ENCODE results near the gene TRABD2B.

Gene TRABD2B

GRCh38 chr1:47758341-47759250 lies 238.6 kb downstream of the TRABD2B start:
- no peak overlapping the region for H2BK120ac ChIP-seq (ENCODE audit: low read depth, low read length)
- H4K8ac ChIP-seq (ENCODE audit: low read depth, low read length) = no peak overlapping the region
- H3K23ac ChIP-seq (ENCODE audit: low read depth, low read length, poor library complexity) = no peak overlapping the region
- no peak overlapping the region for H3K14ac ChIP-seq (ENCODE audit: low read length)
- H3K79me1 ChIP-seq (ENCODE audit: low read depth, low read length) = no peaks in the 10 kb centered on the region
- H2BK5ac ChIP-seq (ENCODE audit: low read length) = no peak overlapping the region
- no peak overlapping the region for H2AK5ac ChIP-seq (ENCODE audit: low read depth, low read length)
- H3K4me1 ChIP-seq (ENCODE audit: control insufficient read depth in 2 of 2, insufficient read depth in 1 of 2, low read depth in 1 of 2, low read length in 2 of 2) = peaks cover 0 to 3% of the 10 kb centered on the region in 2 donors
- WGBS, 2 donors (ENCODE audit: extremely low coverage in 2 of 2, insufficient read length in 2 of 2, insufficient replicate concordance in 1 of 2) = no CpG with 5 or more reads among the region's 20 CpGs
- no peak overlapping the region for H2AFZ ChIP-seq (ENCODE audit: low read length)
- no peak for DNase-seq (ENCODE audit: low spot score)
- H3K9me3 ChIP-seq (replicated peaks in 1 of 2; ENCODE audit: control insufficient read depth in 2 of 2, insufficient read depth in 1 of 2, low read depth in 1 of 2, low read length in 2 of 2) = no peaks in the 10 kb centered on the region
- H3K4me2 ChIP-seq (ENCODE audit: insufficient read depth, low read length, poor library complexity, severe bottlenecking) = no peak overlapping the region
- H3K27ac ChIP-seq (replicated peaks; ENCODE audit: low read length) = no peak overlapping the region
- H3K27me3 ChIP-seq (ENCODE audit: control insufficient read depth in 3 of 3, insufficient read depth in 3 of 3, low read depth in 1 of 3, low read length in 3 of 3) = no peaks in the 10 kb centered on the region
- H3K9ac ChIP-seq (ENCODE audit: low read depth, low read length, poor library complexity) = no peak overlapping the region
- H2BK12ac ChIP-seq (ENCODE audit: low read length) = no peak overlapping the region
- no peak overlapping the region for H3K18ac ChIP-seq (ENCODE audit: low read length)
- no peak overlapping the region for H4K91ac ChIP-seq (ENCODE audit: low read depth, low read length, poor library complexity)
- no peaks in the 10 kb centered on the region for H3K36me3 ChIP-seq (replicated peaks in 1 of 2; ENCODE audit: control insufficient read depth in 2 of 2, insufficient read depth in 2 of 2, low read length in 2 of 2)
- H3K4ac ChIP-seq (ENCODE audit: low read length) = no peak overlapping the region
- H2BK15ac ChIP-seq (ENCODE audit: low read length) = no peak overlapping the region
- H3K4me3 ChIP-seq (ENCODE audit: low read length in 2 of 2) = peak overlapping the region in 1 of 2 donors; percentile 11

GRCh38 chr1:47757226-47757975 lies 239.8 kb downstream of the TRABD2B start:
- Histone ChIP-seq H2BK12ac (ENCODE audit: low read length) (no peak overlapping the region), H2BK5ac (ENCODE audit: low read length) (no peak overlapping the region), H2BK120ac (ENCODE audit: low read depth, low read length) (no peak overlapping the region), H3K4me2 (ENCODE audit: insufficient read depth, low read length, poor library complexity, severe bottlenecking) (no peak overlapping the region), H3K14ac (ENCODE audit: low read length) (no peak overlapping the region), H2AK5ac (ENCODE audit: low read depth, low read length) (no peak overlapping the region), H3K4ac (ENCODE audit: low read length) (no peak overlapping the region), H3K18ac (ENCODE audit: low read length) (no peak overlapping the region), H4K91ac (ENCODE audit: low read depth, low read length, poor library complexity) (no peak overlapping the region), H2BK15ac (ENCODE audit: low read length) (no peak overlapping the region), H3K36me3 (replicated peaks in 1 of 2; ENCODE audit: control insufficient read depth in 2 of 2, insufficient read depth in 2 of 2, low read length in 2 of 2) (no peaks in the 10 kb centered on the region), H3K27me3 (ENCODE audit: control insufficient read depth in 3 of 3, insufficient read depth in 3 of 3, low read depth in 1 of 3, low read length in 3 of 3) (no peaks in the 10 kb centered on the region), H3K23ac (ENCODE audit: low read depth, low read length, poor library complexity) (no peak overlapping the region), H2AFZ (ENCODE audit: low read length) (no peak overlapping the region), H3K27ac (replicated peaks; ENCODE audit: low read length) (no peak overlapping the region), H3K79me1 (ENCODE audit: low read depth, low read length) (no peaks in the 10 kb centered on the region), H3K9ac (ENCODE audit: low read depth, low read length, poor library complexity) (no peak overlapping the region), H3K4me3 (ENCODE audit: low read length in 2 of 2) (no peak overlapping the region), H3K9me3 (replicated peaks in 1 of 2; ENCODE audit: control insufficient read depth in 2 of 2, insufficient read depth in 1 of 2, low read depth in 1 of 2, low read length in 2 of 2) (no peaks in the 10 kb centered on the region), H4K8ac (ENCODE audit: low read depth, low read length) (no peak overlapping the region), H3K4me1 (ENCODE audit: control insufficient read depth in 2 of 2, insufficient read depth in 1 of 2, low read depth in 1 of 2, low read length in 2 of 2) (peaks cover 0 to 3% of the 10 kb centered on the region in 2 donors)
- no CpG with 5 or more reads among the region's 7 CpGs for WGBS, 2 donors (ENCODE audit: extremely low coverage in 2 of 2, insufficient read length in 2 of 2, insufficient replicate concordance in 1 of 2)
- no peak for DNase-seq (ENCODE audit: low spot score)

DNA sequence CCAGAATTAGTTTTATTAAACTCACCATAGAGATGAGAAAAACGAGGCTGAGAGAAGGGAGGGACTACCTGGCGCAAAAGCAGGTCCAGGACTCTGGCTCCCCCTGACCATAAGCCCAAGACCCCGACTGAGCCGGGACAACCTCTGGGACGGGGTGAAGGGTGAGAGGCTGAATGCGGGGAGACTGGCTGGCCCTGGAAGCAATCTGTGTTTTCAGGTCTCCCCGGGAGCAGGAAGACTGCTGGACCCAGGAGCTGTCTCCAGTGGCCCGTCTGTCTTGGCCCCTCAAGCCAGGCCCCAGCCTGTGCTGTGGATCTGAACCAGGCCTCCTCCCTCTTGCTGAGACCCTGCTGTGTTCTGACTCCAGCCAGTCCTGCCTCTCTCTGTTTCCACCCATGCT lies 240.8 kb downstream of the TRABD2B start:
- H3K4me3 ChIP-seq (ENCODE audit: low read length in 2 of 2) = no peak overlapping the region

DNA sequence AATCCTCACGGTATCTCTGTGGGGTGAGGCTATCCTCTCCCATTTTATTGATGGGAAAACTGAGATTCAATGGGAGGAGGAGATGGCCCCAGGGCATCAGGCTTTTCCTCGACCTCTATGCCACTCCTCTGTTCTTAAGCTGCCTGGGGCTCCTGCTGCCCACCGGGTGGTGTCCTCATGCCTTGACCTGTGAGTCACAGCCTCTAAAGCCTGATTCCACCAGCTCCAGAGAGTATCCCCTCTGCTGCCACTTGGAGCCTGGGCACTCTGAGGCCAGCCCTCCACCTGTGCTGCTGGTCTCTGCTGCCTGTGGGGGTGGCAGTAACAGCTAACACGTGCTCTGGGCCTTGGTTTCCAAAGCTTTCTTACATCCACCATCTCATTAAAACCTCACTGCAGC lies 241.2 kb downstream of the TRABD2B start:
- WGBS, 2 donors (ENCODE audit: extremely low coverage in 2 of 2, insufficient read length in 2 of 2, insufficient replicate concordance in 1 of 2) = no CpG with 5 or more reads among the region's 4 CpGs
- no peaks in the 10 kb centered on the region for H3K36me3 ChIP-seq (replicated peaks in 1 of 2; ENCODE audit: control insufficient read depth in 2 of 2, insufficient read depth in 2 of 2, low read length in 2 of 2)
- no peak for DNase-seq (ENCODE audit: low spot score)

More for the DNA sequence above, 240.8 kb downstream of the TRABD2B start:
- Histone ChIP-seq H4K8ac (ENCODE audit: low read depth, low read length) (no peak overlapping the region), H3K4me1 (ENCODE audit: control insufficient read depth in 2 of 2, insufficient read depth in 1 of 2, low read depth in 1 of 2, low read length in 2 of 2) (peaks cover 0 to 3% of the 10 kb centered on the region in 2 donors), H3K4ac (ENCODE audit: low read length) (no peak overlapping the region), H3K9ac (ENCODE audit: low read depth, low read length, poor library complexity) (no peak overlapping the region), H3K36me3 (replicated peaks in 1 of 2; ENCODE audit: control insufficient read depth in 2 of 2, insufficient read depth in 2 of 2, low read length in 2 of 2) (no peaks in the 10 kb centered on the region), H2BK5ac (ENCODE audit: low read length) (no peak overlapping the region), H3K14ac (ENCODE audit: low read length) (no peak overlapping the region), H2BK15ac (ENCODE audit: low read length) (no peak overlapping the region), H3K18ac (ENCODE audit: low read length) (no peak overlapping the region), H2AK5ac (ENCODE audit: low read depth, low read length) (no peak overlapping the region), H3K9me3 (replicated peaks in 1 of 2; ENCODE audit: control insufficient read depth in 2 of 2, insufficient read depth in 1 of 2, low read depth in 1 of 2, low read length in 2 of 2) (no peaks in the 10 kb centered on the region), H3K27ac (replicated peaks; ENCODE audit: low read length) (no peak overlapping the region), H2BK120ac (ENCODE audit: low read depth, low read length) (no peak overlapping the region), H3K27me3 (ENCODE audit: control insufficient read depth in 3 of 3, insufficient read depth in 3 of 3, low read depth in 1 of 3, low read length in 3 of 3) (no peaks in the 10 kb centered on the region), H2AFZ (ENCODE audit: low read length) (no peak overlapping the region), H3K4me2 (ENCODE audit: insufficient read depth, low read length, poor library complexity, severe bottlenecking) (no peak overlapping the region), H2BK12ac (ENCODE audit: low read length) (no peak overlapping the region), H4K91ac (ENCODE audit: low read depth, low read length, poor library complexity) (no peak overlapping the region), H3K23ac (ENCODE audit: low read depth, low read length, poor library complexity) (no peak overlapping the region), H3K79me1 (ENCODE audit: low read depth, low read length) (no peaks in the 10 kb centered on the region)
- no CpG with 5 or more reads among the region's 8 CpGs for WGBS, 2 donors (ENCODE audit: extremely low coverage in 2 of 2, insufficient read length in 2 of 2, insufficient replicate concordance in 1 of 2)
- DNase-seq (ENCODE audit: low spot score) = no peak

More for the DNA sequence above, 241.2 kb downstream of the TRABD2B start:
- Histone ChIP-seq H3K18ac (ENCODE audit: low read length) (no peak overlapping the region), H3K14ac (ENCODE audit: low read length) (no peak overlapping the region), H3K23ac (ENCODE audit: low read depth, low read length, poor library complexity) (no peak overlapping the region), H3K9me3 (replicated peaks in 1 of 2; ENCODE audit: control insufficient read depth in 2 of 2, insufficient read depth in 1 of 2, low read depth in 1 of 2, low read length in 2 of 2) (no peaks in the 10 kb centered on the region), H3K27ac (replicated peaks; ENCODE audit: low read length) (no peak overlapping the region), H3K4me3 (ENCODE audit: low read length in 2 of 2) (no peak overlapping the region), H3K79me1 (ENCODE audit: low read depth, low read length) (no peaks in the 10 kb centered on the region), H2BK12ac (ENCODE audit: low read length) (no peak overlapping the region), H3K27me3 (ENCODE audit: control insufficient read depth in 3 of 3, insufficient read depth in 3 of 3, low read depth in 1 of 3, low read length in 3 of 3) (no peaks in the 10 kb centered on the region), H3K4me1 (ENCODE audit: control insufficient read depth in 2 of 2, insufficient read depth in 1 of 2, low read depth in 1 of 2, low read length in 2 of 2) (peaks cover 0 to 3% of the 10 kb centered on the region in 2 donors), H3K4me2 (ENCODE audit: insufficient read depth, low read length, poor library complexity, severe bottlenecking) (no peak overlapping the region), H3K9ac (ENCODE audit: low read depth, low read length, poor library complexity) (no peak overlapping the region), H2AFZ (ENCODE audit: low read length) (no peak overlapping the region), H2BK120ac (ENCODE audit: low read depth, low read length) (no peak overlapping the region), H2BK15ac (ENCODE audit: low read length) (no peak overlapping the region), H3K4ac (ENCODE audit: low read length) (no peak overlapping the region), H2AK5ac (ENCODE audit: low read depth, low read length) (no peak overlapping the region), H4K91ac (ENCODE audit: low read depth, low read length, poor library complexity) (no peak overlapping the region), H4K8ac (ENCODE audit: low read depth, low read length) (no peak overlapping the region), H2BK5ac (ENCODE audit: low read length) (no peak overlapping the region)

Data from neuronal stem cell (in vitro differentiated cells).